Skeletal muscle satellite cell (primary cell): ENCODE measurements around the gene TSEN34.
"Not testable (repeated sequence)": the region's sequence is repeated elsewhere in the genome, so short reads cannot be mapped to it uniquely, and the experiment has no call there.

Experiments
- H3K27me3 ChIP-seq: 2 replicates; pipeline ENCODE4 v1.7.0; 2013; ENCODE audit warnings: low read length; ENCODE audit not compliant: control insufficient read depth, insufficient read depth
- H3K36me3 ChIP-seq: 2 replicates; pipeline ENCODE4 v1.7.0; 2013; ENCODE audit warnings: mild to moderate bottlenecking, control low read depth, low read length; ENCODE audit not compliant: insufficient read depth
- H3K4me1 ChIP-seq: 2 replicates; pipeline ENCODE4 v1.7.0; 2013; ENCODE audit warnings: low read length; ENCODE audit not compliant: control insufficient read depth, insufficient read depth
- H3K4me2 ChIP-seq: 2 replicates; pipeline ENCODE4 v1.7.0; 2013; ENCODE audit warnings: mild to moderate bottlenecking, low read length
- H3K4me3 ChIP-seq: 2 replicates; pipeline ENCODE4 v1.7.0; 2013; ENCODE audit warnings: low read length
- H3K9ac ChIP-seq: 2 replicates; pipeline ENCODE4 v1.7.0; 2013; ENCODE audit warnings: mild to moderate bottlenecking, low read depth, low read length, moderate library complexity
- H3K9me3 ChIP-seq: replicated peaks from 2 replicates; pipeline ENCODE4 v1.7.0; 2013; ENCODE audit warnings: mild to moderate bottlenecking, control low read depth, low read length

The TSEN34 gene

DNA sequence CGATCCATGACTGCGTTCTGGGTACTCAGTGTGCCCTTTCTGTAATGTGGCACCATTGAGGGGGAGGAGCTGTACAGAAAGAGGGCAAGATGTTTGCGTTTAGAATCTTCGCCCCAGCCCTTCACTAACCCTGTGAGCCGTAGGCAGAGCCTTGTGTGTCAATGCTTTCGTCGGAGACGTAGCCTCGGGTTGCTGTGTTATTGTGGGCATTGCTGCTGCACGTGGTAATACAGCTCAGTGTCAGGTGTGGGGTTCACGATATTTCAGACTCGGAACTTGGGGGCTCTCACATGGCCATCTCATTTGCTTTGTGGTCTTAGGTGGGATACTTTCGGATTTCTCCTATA is 15.7 kb downstream of the TSEN34 start:
- peak overlapping the region; percentile 16 for H3K4me2 ChIP-seq
- H3K4me3 ChIP-seq: no peak overlapping the region
- H3K9ac ChIP-seq: no peak overlapping the region
- H3K27me3 ChIP-seq: no peaks in the 10 kb centered on the region
- peaks cover 59% of the 10 kb centered on the region for H3K4me1 ChIP-seq
- H3K36me3 ChIP-seq: peaks cover 76% of the 10 kb centered on the region
- H3K9me3 ChIP-seq: no peaks in the 10 kb centered on the region

DNA sequence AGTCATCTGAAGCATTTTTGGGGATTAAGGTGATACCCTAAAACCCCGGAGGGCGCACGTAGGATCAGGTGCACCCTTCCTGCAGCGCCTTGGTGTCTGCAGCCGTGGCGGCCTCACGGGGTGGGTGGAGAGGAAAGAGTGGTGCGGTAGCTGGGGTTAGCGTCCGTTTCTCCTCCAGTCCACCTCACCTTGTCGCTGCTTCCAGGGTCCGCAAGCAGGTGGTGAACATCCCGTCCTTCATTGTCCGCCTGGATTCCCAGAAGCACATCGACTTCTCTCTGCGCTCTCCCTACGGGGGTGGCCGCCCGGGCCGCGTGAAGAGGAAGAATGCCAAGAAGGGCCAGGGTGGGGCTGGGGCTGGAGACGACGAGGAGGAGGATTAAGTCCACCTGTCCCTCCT is 16.1 kb downstream of the TSEN34 start:
- not testable (repeated sequence) for H3K27me3 ChIP-seq, H3K9ac ChIP-seq, H3K9me3 ChIP-seq, H3K4me2 ChIP-seq, H3K4me3 ChIP-seq
- Histone ChIP-seq H3K4me1 (peaks cover 56% of the 10 kb centered on the region), H3K36me3 (peaks cover 72% of the 10 kb centered on the region)

DNA sequence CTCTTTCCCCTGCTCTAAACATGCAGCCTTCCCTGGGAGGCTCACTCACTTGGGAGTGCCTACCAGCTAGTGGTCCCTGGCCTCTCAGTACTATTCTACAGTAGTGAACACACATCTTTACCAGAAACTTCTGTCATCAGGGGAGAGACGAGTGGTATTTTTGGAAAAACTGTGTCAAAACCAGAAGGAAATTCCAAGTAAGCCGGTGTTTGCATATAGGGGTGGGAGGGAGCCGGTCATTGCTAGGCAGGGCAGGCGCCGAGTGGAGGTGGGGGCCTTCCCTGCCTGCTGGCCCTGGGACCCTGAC is 16.5 kb downstream of the TSEN34 start:
- Histone ChIP-seq H3K27me3 (no peaks in the 10 kb centered on the region), H3K9ac (no peak overlapping the region), H3K4me1 (peaks cover 52% of the 10 kb centered on the region), H3K4me3 (no peak overlapping the region), H3K9me3 (no peaks in the 10 kb centered on the region), H3K36me3 (peaks cover 68% of the 10 kb centered on the region), H3K4me2 (no peak overlapping the region)

DNA sequence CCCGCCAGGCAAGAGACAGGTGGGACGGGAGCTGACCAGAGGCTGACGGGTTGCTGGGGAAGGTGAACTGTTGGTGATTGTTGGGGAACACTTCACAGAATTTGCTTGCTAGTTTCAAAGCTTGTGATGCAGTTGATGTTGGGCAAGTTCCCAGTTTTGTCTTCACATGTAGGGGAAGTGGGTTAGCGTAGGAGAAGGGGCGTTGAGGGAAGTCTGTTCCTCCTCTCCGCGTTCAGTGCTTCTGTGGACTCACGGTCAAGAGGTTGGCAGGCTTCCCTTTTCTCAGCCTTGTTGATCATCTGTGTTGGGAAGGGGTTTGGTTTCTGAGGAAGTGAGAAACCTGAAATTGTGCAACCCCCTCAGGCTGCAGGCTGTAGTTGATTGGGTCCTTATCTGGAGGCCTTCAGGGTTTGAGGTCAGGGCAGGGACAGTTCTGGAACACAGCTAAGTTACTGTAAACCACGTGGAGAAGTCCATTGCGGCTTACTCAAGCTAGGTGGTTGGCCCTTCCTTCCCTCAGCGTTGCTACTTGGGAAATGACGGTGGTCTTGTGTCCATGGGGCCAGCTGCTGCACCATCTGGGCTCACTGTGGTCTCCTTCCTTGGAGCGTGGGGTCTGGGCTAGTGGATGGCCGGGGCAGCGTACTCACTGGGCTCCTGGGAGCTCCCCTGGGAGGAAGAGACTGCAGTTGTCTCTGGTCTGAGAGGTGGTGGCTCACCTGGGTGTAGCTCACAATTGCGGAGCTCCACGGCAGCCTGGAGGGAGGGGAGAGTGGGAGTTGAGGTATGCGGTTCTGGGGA is 17.1 kb downstream of the TSEN34 start:
- Histone ChIP-seq H3K4me1 (peaks cover 46% of the 10 kb centered on the region), H3K9me3 (no peaks in the 10 kb centered on the region), H3K27me3 (no peaks in the 10 kb centered on the region), H3K4me2 (no peak overlapping the region), H3K4me3 (no peak overlapping the region), H3K9ac (peak overlapping the region; percentile 14), H3K36me3 (peaks cover 62% of the 10 kb centered on the region)

DNA sequence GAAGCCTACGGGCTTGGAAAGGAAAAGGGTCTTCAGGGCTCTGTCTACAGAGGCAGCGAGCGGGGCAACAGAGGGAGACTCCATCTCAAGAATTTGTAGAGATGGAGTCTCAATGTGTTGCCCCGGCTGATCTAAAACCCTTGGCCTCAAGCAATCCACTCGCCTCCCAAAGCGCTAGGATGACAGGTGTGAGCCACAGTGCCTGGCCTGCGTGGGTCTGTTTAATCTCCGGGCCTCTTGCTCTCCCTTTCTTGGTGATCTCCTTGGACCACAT is 17.6 kb downstream of the TSEN34 start:
- H3K4me1 ChIP-seq: peaks cover 41% of the 10 kb centered on the region
- H3K4me3 ChIP-seq: no peak overlapping the region
- H3K27me3 ChIP-seq: no peaks in the 10 kb centered on the region
- peaks cover 57% of the 10 kb centered on the region for H3K36me3 ChIP-seq
- peak overlapping the region; percentile 32 for H3K4me2 ChIP-seq
- peak overlapping the region; percentile 14 for H3K9ac ChIP-seq
- H3K9me3 ChIP-seq: no peaks in the 10 kb centered on the region

DNA sequence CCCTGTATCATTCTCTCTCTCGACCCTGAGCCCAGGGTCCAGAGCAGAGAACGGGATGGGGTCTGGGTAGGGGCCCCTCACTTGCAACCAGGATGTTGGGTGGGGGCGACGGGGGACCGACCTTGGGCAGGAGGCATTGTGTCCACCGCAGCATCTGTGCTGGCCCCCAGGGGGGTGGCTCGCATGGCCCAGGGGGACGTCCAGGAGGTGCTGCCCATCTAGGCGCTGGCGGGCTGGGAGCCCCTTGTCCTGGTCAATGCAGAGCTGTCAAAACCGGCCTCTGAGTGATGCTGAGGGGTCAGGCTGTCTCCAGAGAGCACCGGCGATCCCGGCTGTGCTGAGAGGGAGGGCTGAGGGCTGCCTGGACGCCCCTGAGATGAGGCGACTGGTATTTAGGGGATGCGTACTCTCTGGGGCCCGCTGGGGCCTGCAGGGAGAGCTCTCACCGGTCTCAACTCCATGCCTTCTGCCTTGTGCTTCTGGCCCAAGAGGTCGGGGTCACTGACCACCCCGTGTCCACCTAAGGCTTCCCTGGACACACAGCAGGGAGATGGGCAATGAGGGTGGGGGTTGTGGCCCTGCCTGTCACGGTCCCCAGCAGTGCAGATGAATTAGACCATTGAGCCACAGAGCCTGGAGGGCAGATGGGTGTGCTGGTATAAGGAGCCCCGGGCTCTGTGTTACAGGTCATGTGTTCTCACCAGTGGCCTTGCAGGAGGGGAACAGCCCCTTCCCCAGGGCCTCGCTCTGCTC is 18.1 kb downstream of the TSEN34 start:
- Histone ChIP-seq H3K9ac (peak overlapping the region; percentile 28), H3K9me3 (no peaks in the 10 kb centered on the region), H3K4me1 (peaks cover 38% of the 10 kb centered on the region), H3K36me3 (peaks cover 52% of the 10 kb centered on the region), H3K27me3 (no peaks in the 10 kb centered on the region), H3K4me3 (no peak overlapping the region), H3K4me2 (peak overlapping the region; percentile 32)

DNA sequence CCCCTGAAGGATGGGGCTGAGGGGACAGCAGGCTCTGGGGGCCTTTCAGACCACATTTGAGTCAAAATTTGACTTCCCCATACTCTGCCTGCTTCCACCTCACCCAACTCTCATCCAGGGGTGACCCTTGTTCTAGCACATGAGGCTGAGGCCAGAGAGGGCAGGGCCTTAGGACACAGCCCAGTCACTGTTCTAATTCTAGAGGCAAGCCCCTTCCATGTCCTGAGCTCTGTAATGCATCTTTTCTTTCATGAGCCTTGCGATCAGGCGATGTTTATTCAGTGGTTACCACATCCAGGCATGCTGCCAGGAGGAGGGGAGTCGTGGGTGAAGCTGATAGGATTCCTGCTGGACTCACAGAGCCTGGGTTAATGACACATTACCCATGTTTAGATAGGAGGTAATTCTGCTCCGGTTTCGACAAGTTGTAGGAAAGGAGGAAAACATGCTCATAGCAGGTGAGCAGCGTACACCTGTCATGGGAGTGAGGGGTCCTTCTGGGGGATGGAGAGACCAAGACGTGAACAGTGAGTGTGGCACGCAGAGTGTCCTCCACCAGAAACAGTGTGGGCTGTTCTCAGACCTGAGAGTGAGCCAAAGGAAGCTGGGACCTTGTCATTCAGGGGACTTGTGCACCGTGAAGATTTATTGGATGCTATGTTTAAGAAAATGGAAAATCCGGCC is 18.8 kb downstream of the TSEN34 start:
- peaks cover 31% of the 10 kb centered on the region for H3K4me1 ChIP-seq
- H3K9me3 ChIP-seq: no peaks in the 10 kb centered on the region
- peak overlapping the region; percentile 32 for H3K4me2 ChIP-seq
- peak overlapping the region; percentile 28 for H3K9ac ChIP-seq
- no peaks in the 10 kb centered on the region for H3K27me3 ChIP-seq
- no peak overlapping the region for H3K4me3 ChIP-seq
- peaks cover 45% of the 10 kb centered on the region for H3K36me3 ChIP-seq

DNA sequence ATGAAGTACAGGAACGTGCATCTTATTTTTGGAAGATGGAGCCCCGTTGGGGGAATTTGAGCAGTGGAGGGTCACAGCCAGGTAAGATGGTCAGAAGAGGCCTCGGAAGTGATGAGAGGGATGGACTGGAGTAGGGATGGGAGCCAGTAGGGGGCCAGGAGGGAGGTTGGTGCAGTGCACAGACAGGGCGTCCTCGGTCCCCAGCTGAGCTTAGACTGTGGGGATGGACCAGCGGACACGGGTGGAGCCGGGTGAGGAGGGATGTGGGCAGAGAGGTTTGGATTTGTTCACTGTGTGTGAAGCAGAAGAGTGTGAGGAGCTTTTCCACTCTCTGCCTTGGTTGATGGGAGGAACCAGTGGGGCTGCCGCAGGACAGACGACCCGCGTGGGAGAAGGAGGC is 20.1 kb downstream of the TSEN34 start:
- no peak overlapping the region for H3K9ac ChIP-seq
- H3K9me3 ChIP-seq: no peaks in the 10 kb centered on the region
- peaks cover 32% of the 10 kb centered on the region for H3K36me3 ChIP-seq
- no peak overlapping the region for H3K4me3 ChIP-seq
- H3K4me2 ChIP-seq: no peak overlapping the region
- H3K4me1 ChIP-seq: peaks cover 29% of the 10 kb centered on the region
- H3K27me3 ChIP-seq: no peaks in the 10 kb centered on the region

DNA sequence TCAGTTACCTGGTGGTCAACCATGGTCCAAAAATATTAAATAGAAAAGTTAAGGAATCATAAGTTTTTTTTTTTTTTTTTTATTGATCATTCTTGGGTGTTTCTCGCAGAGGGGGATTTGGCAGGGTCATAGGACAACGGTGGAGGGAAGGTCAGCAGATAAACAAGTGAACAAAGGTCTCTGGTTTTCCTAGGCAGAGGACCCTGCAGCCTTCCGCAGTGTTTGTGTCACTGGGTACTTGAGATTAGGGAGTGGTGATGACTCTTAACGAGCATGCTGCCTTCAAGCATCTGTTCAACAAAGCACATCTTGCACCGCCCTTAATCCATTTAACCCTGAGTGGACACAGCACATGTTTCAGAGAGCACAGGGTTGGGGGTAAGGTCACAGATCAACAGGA is 23.1 kb downstream of the TSEN34 start:
- H3K4me2 ChIP-seq, H3K4me3 ChIP-seq, H3K36me3 ChIP-seq, H3K9ac ChIP-seq, H3K27me3 ChIP-seq, H3K9me3 ChIP-seq: not testable (repeated sequence)
- H3K4me1 ChIP-seq: peaks cover 11% of the 10 kb centered on the region

DNA sequence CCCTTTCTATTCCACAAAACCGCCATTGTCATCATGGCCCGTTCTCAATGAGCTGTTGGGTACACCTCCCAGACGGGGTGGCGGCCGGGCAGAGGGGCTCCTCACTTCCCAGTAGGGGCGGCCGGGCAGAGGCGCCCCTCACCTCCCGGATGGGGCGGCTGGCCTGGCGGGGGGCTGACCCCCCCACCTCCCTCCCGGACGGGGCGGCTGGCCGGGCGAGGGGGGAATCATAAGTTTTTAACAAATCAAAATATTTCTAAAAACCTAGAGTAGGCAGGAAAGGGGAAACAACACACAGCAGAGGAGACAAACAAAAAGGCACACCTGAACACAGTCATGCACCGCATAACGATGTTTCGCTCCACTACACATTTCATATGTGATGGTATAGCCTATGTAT is 23.6 kb downstream of the TSEN34 start:
- not testable (repeated sequence) for H3K4me2 ChIP-seq, H3K9ac ChIP-seq, H3K4me1 ChIP-seq, H3K4me3 ChIP-seq, H3K9me3 ChIP-seq, H3K27me3 ChIP-seq, H3K36me3 ChIP-seq

DNA sequence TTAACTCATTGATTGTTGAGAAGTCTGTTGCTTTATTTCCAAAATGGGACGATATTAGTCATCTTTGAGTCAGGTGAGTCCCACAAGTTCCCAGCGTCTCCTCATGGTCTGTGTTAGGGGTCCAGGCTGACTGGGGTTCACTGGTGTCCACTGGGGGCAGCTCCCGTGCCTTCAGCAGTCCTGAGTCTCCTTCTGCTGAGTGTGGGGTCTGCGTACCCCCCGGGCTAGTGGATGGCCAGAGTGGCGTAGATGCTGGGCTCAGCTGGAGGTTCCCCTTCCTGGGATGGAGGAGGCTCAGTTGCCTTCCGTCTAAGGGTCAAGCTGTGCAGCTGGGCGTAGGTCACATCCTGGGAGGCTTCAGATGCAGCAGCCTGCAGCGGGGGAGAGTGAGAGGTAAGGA is 25.8 kb downstream of the TSEN34 start:
- H3K9ac ChIP-seq: no peak overlapping the region
- no peak overlapping the region for H3K4me3 ChIP-seq
- H3K27me3 ChIP-seq: no peaks in the 10 kb centered on the region
- H3K9me3 ChIP-seq: no peaks in the 10 kb centered on the region
- H3K36me3 ChIP-seq: no peaks in the 10 kb centered on the region
- H3K4me1 ChIP-seq: no peaks in the 10 kb centered on the region
- no peak overlapping the region for H3K4me2 ChIP-seq
